IPS-18c (cell line): ENCODE results near the gene PVR.
"Not testable (repeated sequence)": the region's sequence is repeated elsewhere in the genome, so short reads cannot be mapped to it uniquely, and the experiment has no call there.

Experiments
- H3K4me3 ChIP-seq: 2 replicates; pipeline ENCODE4 v1.7.0; 2013; ENCODE audit warnings: low read depth, mild to moderate bottlenecking, low read length, moderate library complexity; ENCODE audit not compliant: insufficient read depth
- H3K9me3 ChIP-seq: one replicate; pipeline ENCODE4 v1.6.1; 2013; ENCODE audit warnings: mild to moderate bottlenecking, low read length, moderate library complexity; ENCODE audit not compliant: control insufficient read depth, insufficient read depth

PVR gene

DNA sequence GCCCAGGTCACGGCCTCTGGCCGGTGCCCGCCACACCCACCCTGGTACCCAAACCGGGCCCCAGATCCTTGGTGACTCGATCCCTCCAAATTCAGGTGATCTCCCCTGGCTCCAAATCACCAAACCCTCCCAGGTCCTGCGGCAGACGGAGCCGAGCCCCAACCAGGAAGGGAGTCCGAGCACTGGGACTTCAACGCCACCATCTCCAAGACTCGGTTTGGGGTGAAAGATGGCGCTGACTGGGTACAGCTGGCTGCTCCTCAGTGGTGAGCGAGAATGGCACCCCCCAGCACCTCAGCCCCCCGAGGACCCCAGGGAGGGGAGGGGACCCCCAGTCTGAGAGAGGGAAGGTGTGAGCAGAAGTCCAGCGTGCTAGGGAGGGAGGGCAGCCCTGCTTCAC, 57.5 kb downstream of the PVR start:
- no peak overlapping the region for H3K4me3 ChIP-seq
- H3K9me3 ChIP-seq, result no peaks in the 10 kb centered on the region

DNA sequence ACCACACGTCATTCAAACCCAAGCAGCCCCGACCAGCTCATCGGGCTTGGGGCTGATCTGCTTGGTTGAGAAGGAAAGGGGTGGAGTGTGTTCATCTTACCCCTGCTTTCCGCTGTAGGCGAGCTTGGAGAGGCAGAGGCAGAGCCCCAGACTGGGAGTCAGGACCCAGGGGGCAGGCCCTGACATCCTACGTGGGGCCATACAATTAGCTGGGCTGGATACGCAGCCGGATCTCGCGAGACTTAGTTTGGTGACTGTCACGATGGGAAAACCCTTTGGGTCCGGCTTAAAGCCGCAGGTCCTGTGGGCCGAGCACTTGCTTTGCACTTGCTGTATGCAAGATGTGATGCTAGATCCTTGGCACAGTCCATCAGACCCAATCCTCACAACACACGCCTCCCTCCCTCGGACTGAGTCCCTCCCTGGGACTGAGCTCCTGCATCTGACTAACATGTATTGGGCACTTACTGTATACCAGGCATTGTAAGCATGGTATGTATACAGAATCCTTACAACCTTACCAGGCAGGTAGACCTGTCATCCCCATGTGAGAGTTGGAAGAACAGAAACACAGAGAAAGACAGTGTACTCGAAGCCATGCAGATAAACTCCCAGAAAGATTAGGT, 59.0 kb downstream of the PVR start:
- H3K9me3 ChIP-seq, result no peaks in the 10 kb centered on the region
- H3K4me3 ChIP-seq, result no peak overlapping the region

DNA sequence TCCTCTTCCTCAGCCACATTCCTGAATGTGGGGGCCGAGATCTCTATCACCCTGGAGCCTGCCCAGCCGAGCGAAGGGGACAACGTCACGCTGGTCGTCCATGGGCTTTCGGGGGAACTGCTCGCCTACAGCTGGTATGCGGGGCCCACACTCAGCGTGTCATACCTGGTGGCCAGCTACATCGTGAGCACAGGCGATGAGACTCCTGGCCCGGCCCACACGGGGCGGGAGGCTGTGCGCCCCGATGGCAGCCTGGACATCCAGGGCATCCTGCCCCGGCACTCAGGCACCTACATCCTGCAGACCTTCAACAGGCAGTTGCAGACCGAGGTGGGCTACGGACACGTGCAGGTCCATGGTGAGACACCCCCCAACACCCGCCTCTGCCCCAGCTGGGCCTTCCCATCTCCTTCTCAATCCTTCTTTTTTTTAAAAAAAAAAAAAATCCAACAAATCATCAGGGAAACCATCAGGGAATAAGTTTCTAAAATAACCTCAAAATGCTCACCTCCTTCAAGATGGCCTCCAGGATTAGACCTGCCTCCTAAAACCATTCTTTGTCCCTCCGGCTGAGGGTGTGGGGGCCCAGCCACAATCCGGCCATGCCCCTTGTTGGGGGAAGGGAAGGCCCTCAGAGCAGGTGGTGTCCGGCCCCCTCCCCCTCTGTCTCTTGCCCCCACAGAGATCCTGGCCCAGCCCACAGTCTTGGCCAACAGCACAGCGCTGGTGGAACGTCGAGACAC, 59.8 kb downstream of the PVR start:
- Histone ChIP-seq H3K4me3 (no peak overlapping the region), H3K9me3 (no peaks in the 10 kb centered on the region)

DNA sequence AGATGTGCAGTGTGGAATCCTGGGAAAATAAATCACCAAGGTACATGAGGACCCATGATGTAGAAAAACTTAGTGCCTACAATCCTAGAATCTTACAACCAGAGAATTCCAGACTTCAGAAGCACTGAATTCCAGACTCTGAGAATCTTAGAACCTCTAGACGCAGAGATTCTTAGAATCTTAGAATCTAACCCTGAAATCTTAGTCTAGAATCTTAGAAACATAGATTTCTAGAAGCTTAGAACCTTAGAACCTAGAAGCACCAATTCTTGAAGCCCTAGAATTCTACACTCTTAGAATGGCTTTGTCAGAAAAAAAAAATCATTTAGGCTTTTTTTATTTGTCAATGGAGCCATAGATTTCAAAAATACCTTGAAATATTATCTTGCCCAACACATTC, 61.3 kb downstream of the PVR start:
- no peak overlapping the region for H3K4me3 ChIP-seq
- H3K9me3 ChIP-seq, result no peaks in the 10 kb centered on the region

DNA sequence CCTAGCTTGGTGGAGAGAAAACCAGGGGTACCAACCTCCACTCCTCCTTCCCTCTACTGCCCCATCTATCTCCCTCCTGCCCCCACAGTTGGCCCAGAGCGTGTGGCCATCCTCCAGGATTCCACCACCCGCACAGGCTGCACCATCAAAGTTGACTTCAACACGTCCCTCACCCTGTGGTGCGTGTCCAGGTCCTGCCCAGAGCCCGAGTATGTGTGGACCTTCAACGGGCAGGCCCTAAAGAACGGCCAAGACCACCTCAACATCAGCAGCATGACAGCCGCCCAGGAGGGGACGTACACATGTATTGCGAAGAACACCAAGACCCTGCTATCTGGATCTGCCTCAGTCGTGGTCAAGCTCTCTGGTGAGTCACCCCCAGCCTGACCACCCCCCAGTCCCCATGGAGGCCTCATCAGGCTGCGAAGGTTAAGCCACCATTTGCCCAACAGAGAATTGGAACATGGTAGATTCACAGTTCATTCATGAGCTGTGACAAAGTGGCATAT, 61.8 kb downstream of the PVR start:
- H3K4me3 ChIP-seq, result no peak overlapping the region

DNA sequence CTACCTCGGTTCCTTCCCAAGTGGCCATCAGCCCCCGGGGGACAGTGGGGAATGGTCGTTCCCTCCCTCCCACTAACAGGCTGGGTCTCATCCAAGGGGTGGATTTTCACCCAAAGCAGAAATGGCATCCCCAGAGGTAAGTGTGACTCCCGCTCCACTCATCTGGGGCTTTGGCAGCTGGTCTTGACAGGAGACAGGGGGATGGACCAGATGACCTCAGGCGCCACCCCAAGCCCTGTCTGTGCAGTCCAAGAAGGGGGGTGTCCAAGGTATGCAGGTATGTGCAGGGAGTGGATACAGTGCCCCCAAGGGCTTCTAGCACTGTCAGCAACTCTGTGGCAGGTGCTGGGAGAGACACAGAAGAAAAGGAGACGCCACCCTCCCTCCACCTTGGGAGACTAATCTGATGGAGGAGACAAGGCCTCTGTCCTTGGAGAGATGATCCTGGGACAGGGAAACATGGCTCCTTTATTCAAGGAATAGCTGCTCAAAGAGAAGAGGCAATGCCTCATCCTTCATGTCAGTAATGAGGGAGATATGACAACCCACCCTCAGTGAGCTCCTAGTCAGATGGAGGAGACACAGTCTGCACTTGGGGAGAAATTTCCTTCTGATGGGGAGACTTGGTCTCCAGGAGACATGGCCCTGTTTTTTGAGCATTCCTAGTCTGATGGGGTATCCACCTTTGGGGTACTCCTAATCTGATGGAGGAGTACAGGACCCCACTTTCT, 63.0 kb downstream of the PVR start:
- H3K9me3 ChIP-seq, result no peaks in the 10 kb centered on the region

More for the DNA sequence above, 61.8 kb downstream of the PVR start:
- H3K9me3 ChIP-seq, result no peaks in the 10 kb centered on the region

DNA sequence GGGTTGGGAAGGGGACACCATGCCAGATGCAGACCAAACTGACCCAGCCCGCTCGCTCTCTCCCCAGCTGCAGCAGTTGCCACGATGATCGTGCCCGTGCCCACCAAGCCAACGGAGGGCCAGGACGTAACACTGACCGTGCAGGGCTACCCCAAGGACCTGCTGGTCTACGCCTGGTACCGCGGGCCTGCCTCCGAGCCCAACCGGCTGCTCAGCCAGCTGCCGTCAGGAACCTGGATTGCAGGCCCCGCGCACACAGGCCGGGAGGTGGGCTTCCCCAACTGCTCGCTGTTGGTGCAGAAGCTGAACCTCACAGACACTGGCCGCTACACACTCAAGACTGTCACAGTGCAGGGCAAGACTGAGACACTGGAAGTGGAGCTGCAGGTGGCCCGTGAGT, 64.1 kb downstream of the PVR start:
- no peak overlapping the region for H3K4me3 ChIP-seq
- no peaks in the 10 kb centered on the region for H3K9me3 ChIP-seq

More for the DNA sequence above, 63.0 kb downstream of the PVR start:
- no peak overlapping the region for H3K4me3 ChIP-seq

DNA sequence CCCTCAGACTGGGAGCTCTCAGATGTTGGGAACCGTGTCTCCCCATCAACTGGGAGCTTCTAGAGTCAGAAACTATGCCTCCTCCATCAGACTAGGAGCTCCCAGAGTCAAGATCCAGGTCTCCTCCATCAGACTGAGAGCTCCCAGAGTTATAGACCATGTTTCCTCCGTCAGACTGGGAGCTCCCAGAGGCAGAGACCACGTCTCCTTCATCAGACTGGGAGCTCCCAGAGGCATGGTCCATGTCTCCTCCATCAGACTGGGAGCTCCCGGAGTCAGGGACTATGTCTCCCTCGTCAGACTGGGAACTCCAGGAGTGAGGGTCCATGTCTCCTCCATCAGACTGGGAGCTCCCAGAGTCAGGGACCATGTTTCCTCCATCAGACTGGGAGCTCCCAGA, 65.2 kb downstream of the PVR start:
- no peak overlapping the region for H3K4me3 ChIP-seq
- no peaks in the 10 kb centered on the region for H3K9me3 ChIP-seq

DNA sequence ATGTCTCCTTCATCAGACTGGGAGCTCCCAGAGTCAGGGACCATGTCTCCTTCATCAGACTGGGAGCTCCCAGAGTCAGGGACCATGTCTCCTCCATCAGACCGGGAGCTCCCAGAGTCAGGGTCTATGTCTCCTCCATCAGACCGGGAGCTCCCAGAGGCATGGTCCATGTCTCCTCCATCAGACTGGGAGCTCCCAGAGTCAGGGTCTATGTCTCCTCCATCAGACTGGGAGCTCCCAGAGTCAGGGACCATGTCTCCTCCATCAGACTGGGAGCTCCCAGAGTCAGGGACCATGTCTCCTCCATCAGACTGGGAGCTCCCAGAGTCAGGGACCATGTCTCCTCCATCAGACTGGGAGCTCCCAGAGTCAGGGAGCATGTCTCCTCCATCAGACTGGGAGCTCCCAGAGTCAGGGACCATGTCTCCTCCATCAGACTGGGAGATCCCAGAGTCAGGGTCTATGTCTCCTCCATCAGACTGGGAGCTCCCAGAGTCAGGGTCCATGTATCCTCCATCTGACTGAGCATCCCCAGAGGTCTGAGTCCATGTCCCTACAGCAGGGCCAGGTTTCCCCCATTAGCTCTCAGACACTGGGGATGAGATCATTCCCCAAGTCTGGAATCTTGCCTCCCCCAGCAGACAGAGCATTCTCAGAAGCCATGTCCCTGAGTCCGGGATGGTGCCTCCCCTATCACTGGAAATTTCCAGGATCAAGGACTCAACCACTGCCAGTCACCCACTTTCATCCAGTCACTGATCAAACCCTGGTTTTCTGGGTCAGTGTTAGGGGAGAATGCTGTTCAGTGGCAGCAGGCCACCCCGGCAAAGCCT, 65.9 kb downstream of the PVR start:
- not testable (repeated sequence) for H3K4me3 ChIP-seq, H3K9me3 ChIP-seq

DNA sequence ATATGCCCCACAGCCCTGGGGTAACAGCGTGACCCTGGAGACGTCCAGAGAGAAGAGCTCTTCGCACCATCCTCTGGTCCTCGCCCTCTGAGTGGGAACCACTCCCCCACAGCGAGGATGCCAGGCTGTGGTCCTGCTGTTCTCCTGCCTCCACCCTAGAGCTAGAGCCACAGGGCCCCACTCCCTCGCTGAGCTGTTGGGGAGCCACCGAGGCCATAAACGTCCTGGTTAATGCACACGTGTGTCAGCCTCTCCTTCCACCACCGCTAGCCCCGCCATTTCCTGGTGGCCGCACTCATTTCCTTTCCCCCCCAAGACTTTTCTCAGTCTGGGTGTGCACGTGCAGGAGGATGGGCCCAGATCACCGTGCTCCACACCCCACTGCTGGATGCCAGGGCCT, 66.8 kb downstream of the PVR start:
- Histone ChIP-seq H3K9me3 (no peaks in the 10 kb centered on the region), H3K4me3 (no peak overlapping the region)

DNA sequence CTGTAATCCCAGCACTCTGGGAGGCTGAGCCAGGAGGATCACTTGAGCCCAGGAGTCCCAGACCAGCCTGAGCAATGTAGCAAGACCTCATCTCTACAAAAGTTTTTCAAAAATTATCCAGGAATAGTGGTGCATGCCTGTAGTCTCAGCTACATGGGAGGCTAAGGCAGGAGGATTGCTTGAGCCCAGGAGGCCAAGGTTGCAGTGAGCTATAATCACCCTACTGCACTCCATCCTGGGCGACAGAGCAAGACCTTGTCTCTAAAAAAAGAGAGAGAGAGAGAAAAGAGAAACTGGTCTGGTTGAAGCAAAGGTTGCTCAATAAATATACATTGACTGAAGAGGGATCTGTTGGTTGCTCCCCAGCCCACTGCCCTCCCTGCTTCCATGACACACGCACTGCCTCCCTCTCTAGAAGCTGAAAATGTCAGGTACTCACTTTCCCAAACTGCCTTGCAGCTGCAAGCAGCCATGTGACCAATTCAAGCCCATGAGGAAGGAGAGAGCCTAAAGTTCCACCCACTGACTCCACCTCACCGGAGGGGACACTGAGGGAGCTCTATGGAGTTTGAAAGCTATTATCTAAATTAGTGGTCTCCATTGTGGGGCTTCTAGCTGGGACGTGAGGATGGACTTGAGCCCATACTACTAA, 69.3 kb downstream of the PVR start:
- Histone ChIP-seq H3K9me3 (no peaks in the 10 kb centered on the region), H3K4me3 (no peak overlapping the region)
